GM18502 (cell line): ENCODE results near the gene TBC1D2B.

Source experiments
- ATAC-seq: cut with Tn5 transposase; IDR thresholded peaks from one replicate; pipeline ENCODE4 v1.9.1; 2021; ENCODE audit warnings: mild to moderate bottlenecking; ENCODE audit not compliant: unreplicated experiment, poor library complexity

Gene TBC1D2B

DNA sequence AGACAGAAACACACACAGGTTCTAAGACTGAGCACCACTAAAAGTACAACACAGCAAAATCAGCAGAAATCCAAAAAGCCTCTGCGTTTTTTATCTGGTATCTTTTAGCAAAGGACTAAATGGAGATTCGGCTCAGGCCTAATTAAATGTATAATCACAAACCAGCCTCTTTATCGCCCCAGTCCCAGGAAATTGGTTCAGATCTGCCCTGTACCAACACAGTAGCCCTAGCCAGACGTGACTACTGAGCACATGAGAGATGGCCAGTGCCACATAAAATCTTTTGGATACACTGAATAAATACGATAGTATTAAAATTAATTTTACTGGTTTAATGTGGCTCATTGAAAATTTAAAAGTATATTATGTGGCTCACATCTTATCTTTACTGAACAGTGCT is 19.7 kb downstream of the TBC1D2B start:
- no peak for ATAC-seq

DNA sequence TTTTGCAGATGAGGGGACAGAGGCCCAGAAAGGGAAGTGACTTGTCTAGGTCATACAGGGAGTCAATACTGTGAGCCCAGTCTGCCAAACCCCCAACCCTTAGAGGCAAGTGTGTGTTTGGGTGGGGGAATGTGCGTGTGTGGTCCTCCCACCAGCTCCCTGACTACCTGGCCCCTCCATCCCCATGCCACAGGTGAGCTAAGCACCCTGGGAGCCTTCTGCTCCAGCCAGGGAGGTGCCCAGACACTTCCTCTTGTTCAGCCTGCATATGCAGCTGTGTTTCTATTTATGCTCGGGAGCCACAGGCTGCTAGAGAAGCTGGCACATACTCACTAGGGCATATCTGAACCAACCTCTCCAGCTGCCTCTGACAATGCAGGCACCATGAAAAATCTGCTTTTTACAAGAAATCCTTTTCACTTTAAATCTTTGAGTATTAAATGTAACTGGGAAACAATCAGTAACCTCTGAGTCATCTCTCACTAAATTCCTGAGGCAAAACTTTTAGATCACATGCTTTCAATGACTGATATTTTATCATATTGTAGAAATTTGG is 20.7 kb downstream of the TBC1D2B start:
- no peak for ATAC-seq

DNA sequence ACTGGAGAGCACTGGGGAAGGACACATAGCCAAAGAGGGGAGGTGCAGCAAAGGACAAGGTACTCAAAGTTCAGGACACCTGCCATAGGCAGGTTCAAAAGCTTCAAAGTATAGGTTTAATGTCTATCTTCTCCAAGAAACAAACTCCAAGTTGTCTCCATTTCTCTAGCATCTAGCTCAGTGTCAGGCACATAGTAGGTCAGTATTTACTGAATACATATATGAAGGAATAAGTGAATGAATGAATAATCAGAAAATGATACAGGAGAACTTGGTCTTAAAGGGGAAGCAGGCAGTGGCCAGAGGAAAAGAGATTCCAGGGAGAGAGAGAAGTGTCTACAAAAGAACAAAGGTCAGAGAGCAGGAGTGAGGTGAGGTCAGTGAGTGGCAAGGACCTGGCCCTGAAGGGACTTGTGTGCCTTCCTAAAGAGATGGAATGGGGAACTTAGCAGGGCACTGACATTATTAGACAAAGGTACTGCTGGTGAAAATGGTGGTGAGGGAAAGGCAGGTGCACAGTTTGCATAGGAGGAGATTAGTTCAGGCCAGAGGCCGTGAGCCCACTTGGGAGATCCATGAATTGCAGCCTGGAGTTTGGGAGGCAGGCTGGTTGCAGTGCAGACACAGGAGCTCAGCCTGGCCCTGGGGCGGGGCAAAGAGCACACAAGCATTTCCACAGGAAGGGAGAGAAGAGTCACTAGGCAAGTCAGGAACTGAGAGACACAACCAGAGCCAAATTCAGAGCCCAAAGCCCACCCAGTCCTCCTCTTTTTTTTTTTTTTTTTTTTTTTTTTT is 21.4 kb downstream of the TBC1D2B start:
- ATAC-seq = no peak

DNA sequence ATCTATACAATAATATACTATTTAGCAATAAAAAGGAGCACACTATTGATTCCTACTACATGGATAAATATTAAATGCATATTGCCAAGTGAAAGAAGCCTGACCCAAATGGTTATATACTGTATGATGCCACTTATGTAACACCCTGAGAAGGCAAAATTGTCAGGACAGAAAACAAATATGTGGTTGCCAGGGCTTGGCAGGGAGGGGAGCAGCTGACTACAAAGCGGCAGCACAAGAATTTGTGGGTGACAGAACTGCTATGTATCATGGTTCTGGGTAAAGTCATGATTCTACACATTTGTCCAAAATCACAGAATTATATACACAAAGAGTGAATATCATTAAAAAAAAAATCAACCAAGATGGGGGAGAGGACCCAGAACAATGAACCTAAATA is 22.5 kb downstream of the TBC1D2B start:
- ATAC-seq = no peak

DNA sequence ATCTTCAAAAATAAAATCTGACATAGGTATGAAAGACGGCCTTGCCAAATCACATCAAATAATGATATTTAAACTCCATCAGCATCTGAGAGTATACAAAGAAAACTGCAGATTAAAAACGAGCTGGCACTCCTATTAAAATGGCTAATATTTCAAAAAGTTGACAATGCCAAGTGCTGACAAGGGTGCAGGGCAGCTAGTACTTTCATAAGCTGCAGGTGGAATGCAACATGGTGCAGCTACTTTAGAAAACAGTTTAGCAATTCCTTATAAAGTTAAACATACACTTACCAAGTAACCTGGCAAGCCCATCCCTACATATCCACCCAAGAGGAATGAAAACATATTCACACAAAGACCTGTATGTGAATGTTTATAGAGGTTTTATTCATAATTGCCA is 23.0 kb downstream of the TBC1D2B start:
- ATAC-seq = no peak

DNA sequence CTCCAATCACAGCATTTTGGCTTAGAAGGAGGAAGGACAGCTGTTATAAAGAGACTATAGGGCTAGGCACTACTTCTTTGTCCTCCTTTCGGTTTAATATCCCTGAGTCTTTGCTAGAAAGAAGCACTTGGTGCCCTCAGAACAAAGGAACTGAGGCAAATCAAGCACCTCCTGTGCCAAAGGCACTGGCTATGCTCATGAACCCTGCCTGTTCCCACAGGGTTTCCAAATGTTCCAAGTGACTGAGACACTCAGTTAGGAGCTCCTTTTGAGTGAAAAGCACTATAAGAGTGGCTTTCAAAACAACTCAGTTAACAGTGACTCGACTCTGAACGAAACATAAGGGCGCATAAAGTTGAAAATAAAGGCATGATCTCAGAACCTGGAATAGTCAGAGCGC is 25.0 kb downstream of the TBC1D2B start:
- no peak for ATAC-seq

DNA sequence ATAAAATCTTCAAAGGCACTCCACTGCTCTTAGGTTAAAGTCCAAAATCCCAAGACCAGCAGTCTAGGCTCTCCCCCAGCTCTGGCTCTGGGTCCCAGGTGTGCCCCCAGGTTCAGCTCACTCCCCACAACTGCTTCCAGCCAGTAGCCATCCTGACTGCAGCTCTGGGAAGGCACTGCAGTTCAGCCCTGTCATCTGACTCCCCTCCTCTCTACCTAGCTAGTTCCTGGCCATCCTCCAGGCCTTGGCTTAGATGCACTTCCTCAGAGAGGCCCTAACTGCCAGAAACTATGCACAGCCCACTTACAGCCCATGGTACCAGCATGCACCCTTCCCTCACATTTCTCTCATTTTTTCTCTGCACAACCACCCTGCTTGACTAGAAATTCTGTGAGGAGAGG is 25.5 kb downstream of the TBC1D2B start:
- ATAC-seq = no peak

DNA sequence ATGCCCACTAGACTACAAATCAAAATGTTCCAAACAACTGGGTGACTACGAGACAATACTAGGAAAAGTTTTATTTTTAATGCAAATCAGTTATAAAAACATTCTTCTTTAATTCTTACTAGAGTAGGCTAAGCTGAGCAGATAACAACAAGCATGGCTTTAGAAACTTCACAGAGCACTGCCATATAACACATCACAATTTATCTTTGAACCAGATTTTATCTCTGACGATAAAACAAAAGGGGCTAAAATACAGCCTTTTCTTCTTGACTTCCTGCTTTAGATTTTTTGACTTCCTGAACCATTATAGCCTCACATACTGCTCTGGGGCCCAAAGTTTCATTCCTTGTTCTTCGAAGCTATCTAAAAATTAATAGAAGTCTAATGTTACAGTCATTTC is 25.9 kb downstream of the TBC1D2B start:
- ATAC-seq = no peak

DNA sequence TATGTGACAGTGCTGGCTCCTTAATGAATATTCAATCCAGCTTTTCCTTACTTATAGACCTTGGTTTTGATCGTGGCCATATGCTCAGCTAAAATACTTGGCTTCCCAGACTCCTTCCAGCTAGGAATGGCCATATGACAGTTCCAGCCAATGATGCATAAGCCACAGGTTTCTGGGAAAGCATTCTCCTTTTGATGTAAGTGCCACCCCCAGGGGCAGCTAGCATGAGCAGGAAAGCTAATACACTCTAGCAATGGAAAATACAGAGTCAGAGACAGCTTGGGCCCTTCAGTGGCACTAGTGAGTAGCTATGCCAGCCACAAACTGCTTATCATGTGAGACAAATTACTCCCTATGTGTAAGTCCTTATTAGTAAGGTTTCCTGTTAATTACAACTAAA is 26.7 kb downstream of the TBC1D2B start:
- no peak for ATAC-seq

DNA sequence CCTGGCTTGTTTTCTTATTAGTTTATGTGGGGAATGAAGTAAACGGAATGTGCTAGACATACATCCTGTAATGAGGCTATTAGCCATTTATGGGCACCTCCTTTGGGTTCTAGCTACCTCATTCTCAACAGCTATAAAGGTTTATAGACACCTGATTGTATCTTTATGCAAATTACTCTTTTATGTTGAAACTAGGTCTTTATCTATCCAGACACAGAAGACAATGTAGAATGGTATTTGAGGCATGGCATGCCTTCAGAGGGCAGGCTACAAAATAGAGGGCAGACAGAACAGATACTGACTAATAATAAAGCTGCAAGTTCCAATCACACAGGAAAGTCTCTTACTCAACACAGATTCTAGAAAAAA is 27.1 kb downstream of the TBC1D2B start:
- peak; percentile 29 for ATAC-seq

DNA sequence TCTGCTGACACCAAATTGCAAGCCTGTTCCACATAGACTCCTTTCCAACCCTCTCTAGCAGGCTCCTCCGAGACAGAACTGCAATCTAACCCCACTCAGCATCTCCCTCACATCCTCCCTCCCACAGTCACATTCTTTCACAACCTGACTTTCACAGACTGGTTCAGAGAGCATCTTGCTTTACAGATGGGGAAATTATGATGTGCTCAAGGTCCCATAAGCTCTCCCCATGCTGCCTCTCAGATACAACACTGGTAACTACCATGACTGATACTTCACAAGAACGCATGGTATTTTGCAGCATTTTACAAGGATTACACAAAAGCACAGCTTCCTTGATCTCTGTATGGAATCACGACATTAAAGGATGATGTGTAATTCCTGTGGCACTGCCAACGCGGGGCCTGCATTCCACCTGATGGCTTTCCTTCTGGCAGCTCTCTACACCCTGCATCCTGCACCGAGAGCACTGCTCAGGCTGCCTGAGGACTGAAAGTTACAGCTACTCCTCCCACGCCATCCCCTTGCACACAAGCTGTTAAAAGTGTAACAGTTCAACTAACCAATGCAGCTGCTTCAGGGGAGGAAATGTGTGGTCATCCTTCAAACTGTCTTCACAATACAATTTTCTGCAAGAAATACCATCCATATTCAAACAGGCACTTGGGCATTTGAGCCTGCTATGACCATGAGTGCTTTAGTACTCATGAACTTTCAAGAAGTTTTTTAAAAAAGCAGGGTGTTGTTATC is 27.6 kb downstream of the TBC1D2B start:
- ATAC-seq = peak; percentile 81

DNA sequence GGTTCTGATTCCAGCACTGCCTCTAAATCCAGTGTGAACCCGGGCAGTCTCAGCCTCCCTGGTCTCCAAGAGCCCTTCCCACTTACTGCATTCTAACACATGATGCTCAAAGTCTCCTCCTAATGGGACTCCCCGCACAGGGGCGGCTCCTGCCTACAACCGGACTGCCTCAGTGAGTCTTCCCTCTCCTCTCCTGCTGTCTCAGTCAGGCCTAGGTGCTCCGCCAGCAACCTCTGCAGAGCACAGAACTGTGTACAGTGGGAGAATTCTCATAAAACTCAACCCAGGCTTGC is 28.9 kb downstream of the TBC1D2B start:
- no peak for ATAC-seq

DNA sequence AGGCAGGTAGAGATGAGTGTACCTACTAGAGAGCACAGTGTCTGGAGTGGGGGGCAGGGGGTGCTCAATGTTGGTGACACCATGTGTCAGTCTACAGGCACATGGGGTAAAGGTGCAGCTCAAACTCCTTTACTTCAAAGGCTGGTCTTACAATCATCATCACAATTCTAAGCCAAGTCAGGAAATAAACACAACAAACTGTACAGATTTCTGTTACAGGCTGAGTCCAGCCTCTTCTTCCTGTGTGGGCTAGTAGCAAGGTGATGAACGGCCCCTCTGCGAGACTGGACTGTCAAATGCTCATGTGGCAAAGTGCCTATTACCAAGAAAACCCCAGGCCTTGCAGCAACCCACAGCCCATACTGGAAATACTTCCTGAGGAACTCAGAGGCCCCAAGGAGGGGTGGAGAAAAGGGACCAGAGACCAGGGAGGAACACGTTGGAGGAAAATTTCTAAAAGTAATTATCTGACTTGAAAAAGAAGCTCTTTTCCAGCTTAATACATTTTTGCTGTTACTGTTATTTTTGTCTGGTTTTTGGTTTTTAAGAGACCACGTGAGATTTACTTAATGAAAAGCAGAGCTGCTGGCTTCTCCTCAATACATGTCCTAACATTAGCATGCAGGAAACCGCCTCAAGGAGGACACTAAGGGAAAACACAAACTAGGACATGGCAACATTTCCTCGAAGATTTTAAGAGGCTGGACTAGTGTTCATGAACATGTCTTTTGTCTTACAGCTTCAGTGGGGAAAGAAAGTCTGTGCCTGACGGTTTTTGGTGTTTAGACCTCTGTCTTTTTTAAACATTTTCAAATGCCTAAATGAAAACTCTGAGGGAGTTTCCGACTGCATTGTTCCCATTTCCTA is 29.5 kb downstream of the TBC1D2B start:
- ATAC-seq = no peak

DNA sequence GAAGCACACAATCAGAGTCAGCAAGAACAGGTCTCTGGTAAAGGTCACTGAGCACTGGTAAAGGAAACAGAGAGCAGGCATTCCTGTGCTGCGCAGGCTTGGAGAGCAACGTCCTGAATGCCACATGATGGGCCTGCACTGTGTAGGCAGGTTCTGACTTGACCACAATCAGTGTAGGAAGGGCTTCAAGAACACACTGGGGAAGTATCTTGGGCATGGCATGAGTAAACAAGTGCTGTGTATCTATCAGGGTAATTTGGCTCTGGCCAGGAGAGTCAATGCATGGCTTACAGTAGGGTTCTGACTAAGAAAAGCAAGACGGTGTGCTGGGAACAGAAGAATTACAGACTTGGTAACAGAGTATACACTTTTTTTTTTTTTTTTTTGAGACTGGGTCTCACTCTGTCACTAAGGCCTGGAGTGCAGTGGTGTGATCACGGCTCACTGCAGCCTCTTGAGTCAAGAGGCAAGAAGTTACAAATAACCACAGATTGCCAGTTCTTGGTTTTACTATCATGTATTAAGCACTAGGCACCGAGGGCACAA is 30.6 kb downstream of the TBC1D2B start:
- no peak for ATAC-seq

DNA sequence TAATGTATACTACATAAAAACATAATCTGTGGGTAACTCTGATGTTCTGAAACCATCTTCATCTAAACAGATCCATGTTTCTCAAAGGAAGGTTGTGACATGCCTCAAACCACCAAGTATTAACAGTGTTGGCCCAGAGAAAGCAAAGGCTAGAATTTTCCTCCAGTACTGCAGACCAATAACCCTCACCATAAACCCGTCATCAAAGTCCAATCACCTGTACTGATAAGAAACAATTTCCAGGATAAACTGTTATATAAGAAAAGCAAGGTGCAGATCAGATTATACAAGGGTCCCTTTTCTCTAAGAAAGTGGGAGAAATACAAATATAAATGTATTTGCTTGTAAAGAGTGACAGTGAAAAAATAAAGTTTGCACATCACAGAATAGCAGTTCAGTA is 32.3 kb downstream of the TBC1D2B start:
- no peak for ATAC-seq

DNA sequence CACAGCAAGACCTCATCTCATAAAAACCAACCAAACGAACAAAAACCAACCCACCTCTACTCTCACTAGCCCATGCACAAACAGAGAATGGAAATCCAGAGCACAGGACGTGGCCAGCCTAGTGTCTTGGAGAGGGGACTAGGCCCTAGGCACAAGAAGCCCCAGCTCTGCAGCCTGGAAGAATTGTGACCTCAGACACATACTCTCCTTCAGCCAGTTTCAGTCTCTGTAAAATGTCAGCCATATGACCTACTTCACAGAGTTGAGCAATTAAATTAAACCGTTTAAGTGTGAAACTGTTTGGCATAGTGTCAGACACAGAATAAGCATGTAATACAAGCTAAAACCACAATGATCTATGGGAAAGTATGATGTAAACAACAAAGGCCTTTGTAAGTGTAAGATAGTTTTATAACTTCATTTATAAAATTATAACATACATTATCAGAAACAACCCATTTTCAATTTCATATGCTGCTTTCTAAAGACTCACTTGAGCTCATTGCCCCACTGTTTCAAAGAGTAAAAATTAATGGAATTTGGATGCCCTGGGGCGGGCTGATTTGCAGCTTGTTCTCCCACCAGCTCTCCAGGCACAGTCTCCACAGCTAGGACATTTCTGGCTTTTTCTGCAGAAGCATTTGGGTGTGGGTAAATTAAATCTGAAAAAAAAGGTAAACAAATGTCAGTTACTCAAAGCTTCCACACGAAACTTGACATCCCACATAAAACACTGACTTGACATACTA is 32.9 kb downstream of the TBC1D2B start:
- no peak for ATAC-seq

DNA sequence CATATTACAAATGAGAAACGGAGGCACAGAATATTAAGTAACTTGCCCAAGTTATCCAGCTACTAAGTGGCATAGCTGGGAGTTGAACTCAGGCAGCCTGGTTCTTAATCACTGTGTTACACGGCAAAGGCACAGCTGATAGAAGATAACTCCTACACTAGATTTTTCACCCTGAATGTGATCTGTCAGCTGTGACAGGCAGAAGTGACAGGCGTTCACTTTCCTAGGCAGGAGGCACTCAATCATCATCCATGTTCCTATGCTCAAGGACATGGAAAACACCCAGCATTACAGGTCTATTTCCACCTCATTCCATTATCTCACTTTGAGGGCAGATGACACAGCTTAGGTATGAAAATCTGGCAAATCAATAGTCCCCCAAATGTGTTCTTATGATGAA is 35.6 kb downstream of the TBC1D2B start:
- ATAC-seq = no peak

DNA sequence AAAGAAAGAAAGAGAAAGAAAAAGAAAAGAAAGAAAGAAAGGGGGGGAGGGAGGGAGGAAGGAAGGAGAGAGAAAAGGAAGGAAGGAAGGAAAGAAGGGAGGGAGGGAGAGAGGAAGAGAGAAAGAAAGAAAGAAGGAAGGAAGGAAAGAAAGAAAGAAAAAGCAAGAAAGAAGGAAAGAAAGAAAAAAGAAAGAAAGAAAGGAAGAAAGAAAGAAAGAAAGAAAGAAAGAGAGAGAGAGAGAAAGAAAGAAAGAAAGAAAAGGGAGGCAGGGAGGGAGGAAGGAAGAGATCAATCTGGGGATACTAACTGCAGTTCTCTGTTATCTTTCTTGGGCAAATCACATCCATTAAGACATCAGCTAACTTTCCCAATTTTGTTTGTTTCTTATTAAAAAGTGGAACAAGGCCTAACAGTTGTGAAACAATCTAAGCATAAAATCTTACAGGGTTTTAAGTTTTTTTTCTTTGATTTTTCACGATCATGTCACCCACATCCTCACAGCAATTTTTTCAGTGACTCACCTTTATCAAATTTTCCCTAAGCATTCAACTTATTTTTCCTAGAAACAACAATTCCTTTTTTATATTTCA is 36.8 kb downstream of the TBC1D2B start:
- no peak for ATAC-seq

DNA sequence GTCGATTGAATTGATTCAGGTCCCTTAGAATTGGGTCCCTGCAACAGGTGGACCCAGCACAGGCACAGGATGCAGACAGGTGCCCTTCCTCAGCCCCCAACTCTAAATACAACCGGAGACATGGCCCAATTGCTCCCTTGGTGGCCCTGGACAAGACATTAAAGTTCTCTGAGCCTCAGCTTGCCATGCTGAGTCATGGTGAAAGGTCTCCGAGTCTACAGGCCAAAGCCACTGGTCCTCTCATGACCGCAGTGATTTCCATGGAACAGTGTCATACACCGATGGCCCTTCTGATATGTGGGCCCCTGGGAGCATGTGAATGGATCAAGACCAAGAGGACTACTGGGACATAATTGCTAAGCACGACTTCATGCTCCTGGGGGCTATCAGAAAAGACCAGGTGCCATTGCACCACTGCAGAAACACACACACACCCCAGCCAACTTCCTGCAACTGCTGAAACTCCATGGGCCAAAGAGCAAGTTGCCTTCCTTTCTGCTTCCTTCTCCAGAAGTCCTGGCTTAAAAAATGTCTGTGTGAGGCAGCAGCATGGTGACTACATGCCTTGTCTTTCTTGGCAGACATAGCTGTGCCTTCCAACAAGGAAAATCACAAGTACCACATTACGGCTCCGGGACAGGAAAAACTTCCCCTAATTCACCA is 38.8 kb downstream of the TBC1D2B start:
- no peak for ATAC-seq
